Body of pancreas (tissue), 4 donors: ENCODE data around the gene SPTBN1.

Experiments used
- CTCF ChIP-seq, 7 experiments: fragments of 450-650 bp in 4 of 7; fragments of 200-600 bp in 3 of 7; sonication (generic) in 3 of 7; IDR thresholded peaks; one replicate each; pipeline ENCODE4 v1.5.1; 2016 to 2019; ENCODE audit warnings: antibody characterized with exemption in 7 of 7
- POLR2A ChIP-seq, 3 donors: fragments of 450-650 bp; IDR thresholded peaks; one replicate each; pipeline ENCODE4 v1.6.1; 2016; ENCODE audit warnings: antibody characterized with exemption in 3 of 3, mild to moderate bottlenecking in 2 of 3

- TF ChIP-seq CTCF (IDR thresholded peaks at IDR 0.05) (no peak), POLR2A (IDR thresholded peaks at IDR 0.05) (no peak)
Measured at GRCh38 chr2:54624591-54625071, 168.5 kb downstream of the SPTBN1 start.
